GM23248 (cell line): Measurements from ENCODE around the gene HAPLN2.
"Not testable (repeated sequence)": the region's sequence is repeated elsewhere in the genome, so short reads cannot be mapped to it uniquely, and the experiment has no call there.

Source experiments
- EZH2 ChIP-seq: fragments of 200-600 bp; sonication (generic); IDR thresholded peaks from 2 replicates; pipeline ENCODE4 v1.6.1; 2018; ENCODE audit warnings: antibody characterized with exemption, mild to moderate bottlenecking; ENCODE audit not compliant: insufficient read depth, poor library complexity, severe bottlenecking
- EZH2phosphoT487 ChIP-seq: fragments of 200-600 bp; sonication (generic); IDR thresholded peaks from 2 replicates; pipeline ENCODE4 v1.6.1; 2018; ENCODE audit warnings: antibody characterized with exemption, moderate library complexity, mild to moderate bottlenecking, low read depth; ENCODE audit not compliant: insufficient read depth

DNA sequence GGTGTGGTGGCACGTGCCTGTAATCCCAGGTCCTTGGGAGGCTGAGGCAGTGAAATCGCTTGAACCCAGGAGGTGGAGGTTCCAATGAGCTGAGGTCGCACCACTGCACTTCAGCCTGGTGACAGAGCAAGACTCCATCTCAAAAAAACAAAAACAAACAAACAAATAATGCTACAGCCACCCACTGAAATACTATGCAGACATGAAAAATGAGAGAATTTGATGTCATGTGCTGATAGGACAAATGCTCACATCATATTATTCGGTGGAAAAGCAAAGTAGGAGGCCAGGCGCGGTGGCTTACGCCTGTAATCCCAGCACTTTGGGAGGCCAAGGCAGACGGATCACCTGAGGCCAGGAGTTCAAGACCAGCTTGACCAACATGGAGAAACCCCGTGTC is 9.1 kb upstream of the HAPLN2 start:
- not testable (repeated sequence) for TF ChIP-seq EZH2, EZH2phosphoT487
